GM18511 (cell line): ENCODE results near the gene PPM1E.
A peak's percentile ranks its signal among the peaks of the same experiment; 100 is the strongest.

Experiments
- ATAC-seq: cut with Tn5 transposase; IDR thresholded peaks from one replicate; pipeline ENCODE4 v1.9.1; 2021; ENCODE audit warnings: mild to moderate bottlenecking, moderate library complexity; ENCODE audit not compliant: unreplicated experiment

The PPM1E gene

GRCh38 chr17:58993311-58993710 is 237.7 kb downstream of the PPM1E start:
- no peak for ATAC-seq

GRCh38 chr17:58995247-58995940 is 239.7 kb downstream of the PPM1E start:
- ATAC-seq = no peak

GRCh38 chr17:58996968-58997367 is 241.3 kb downstream of the PPM1E start:
- ATAC-seq = no peak

- no peak for ATAC-seq
These were observed 242.3 kb downstream of the PPM1E start for GRCh38 chr17:58997756-58998553.

DNA sequence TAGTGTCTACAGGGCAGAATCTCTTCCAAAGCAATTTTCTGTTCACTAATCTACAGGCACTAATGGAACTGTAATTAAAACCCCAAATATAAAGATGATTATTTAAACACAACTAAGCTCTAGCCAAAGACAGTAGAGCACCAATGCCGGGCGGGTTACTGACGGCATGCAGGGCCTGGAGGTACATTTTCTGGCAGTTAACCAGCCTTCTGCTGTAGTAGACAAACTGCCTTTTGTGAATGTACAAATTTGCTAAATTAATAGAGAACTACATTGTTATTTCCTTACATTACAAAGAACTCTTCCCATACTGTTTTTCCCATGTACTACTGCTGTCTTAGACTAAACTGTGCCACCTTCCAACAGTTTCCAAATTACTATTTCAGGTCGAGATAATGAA is 243.2 kb downstream of the PPM1E start:
- ATAC-seq = no peak

GRCh38 chr17:58999500-58999899 is 243.8 kb downstream of the PPM1E start:
- ATAC-seq = no peak

- no peak for ATAC-seq
These were observed 244.4 kb downstream of the PPM1E start for GRCh38 chr17:59000022-59000421.

DNA sequence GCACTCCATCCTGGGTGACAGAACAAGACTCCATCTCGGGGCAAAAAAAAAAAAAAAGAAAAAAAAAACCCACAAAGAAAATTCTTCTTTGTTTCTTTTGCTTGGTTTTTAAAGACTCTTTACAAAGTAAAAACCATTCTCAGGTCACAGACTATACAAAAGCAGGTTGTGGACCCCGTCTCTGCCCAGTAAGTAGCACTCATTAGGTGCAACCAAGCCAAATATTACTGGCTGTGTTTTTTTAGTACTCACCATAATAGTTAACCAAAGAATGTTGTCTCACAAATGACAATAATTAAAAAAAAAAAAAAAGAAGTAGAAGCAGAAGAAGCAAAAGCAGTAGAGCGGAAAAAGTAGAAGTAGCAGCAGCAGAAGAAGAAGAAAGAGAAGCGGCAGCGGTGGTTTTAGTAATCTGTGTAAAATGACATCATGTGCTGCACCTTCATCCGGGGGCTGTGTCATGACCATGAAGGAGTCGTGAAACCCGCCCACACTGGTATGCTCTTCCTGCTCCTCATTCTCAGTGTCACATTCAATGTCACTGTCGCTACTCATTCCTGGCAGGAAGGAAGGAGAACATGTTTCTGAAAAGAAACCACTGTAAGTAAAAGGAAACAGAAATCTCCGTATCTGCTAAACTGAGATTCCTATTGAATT is 245.6 kb downstream of the PPM1E start:
- ATAC-seq = peak; percentile 92

DNA sequence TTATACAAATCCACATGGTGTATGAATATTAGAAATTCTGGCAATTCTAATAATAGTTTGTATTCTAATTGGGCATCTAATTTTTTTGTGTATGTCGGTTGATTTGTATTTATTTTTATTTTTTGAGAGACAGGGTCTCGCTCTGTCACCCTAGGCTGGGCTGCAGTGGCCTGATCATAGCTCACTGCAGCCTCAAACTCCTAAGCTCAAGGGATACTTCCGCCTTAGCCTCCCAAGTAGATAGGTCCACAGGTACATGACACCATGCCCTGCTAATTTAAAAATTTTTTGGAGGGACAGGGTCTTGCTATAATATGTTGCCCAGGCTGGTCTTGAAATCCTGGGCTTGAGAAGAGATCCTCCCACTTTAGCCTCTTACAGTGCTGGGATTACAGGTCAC is 246.5 kb downstream of the PPM1E start:
- ATAC-seq = no peak

- ATAC-seq = no peak
These were observed 247.2 kb downstream of the PPM1E start for GRCh38 chr17:59002848-59003247.

GRCh38 chr17:59003860-59004259 is 248.2 kb downstream of the PPM1E start:
- ATAC-seq = no peak

DNA sequence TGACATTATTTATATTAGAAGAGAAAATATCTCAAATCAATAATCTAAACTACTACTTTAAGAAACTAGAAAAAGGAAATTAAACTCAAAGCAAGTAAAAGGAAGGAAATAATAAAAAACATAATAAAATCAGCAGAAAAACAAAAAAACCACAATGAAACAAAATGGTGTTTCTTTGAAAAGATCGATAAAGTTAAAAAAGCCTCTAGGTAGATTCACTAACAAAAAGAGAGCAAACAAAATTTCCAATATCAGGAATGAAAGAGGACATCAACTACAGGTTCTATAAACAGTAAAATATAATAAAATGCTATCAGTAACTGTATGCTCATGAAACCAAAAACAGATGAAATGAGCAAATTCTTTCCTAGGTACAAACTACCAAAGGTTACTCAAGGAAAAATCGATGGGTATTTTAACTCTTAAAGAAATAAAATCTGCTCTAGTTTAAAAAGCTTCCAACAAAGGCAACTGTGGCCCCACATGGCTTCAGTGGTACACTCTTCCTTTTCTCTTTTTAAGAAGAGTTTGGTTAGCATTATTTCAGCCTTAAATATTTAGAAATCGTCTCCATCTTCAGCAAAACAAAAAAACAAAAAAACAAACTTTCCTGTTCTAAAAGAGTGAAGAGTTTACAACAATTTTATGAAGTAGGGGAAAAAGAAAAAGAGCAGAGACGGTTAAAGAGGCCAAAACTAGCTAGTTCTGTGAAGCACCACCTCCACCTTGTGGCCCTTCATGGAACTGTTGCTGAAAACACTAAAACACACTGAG is 248.9 kb downstream of the PPM1E start:
- no peak for ATAC-seq

DNA sequence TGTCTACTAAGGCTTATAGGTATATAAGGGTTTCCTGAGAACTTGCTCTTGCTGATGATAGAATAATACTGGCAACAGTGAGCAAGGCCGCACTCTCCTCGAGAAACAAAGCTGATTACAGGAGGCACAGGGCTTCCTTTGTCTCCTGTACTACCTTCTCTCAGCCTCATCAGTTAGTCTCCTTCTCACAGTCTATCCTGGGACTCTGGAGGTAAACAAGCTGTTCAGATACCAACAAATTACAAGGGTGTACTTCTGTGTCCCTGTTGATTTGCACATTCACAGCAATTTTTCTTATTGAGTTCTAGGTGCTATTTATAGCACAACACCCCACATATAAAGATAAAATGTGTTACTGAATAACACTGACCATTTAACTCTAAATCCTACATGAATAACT is 252.3 kb downstream of the PPM1E start:
- no peak for ATAC-seq

GRCh38 chr17:59008737-59009136 is 253.1 kb downstream of the PPM1E start:
- ATAC-seq = no peak

DNA sequence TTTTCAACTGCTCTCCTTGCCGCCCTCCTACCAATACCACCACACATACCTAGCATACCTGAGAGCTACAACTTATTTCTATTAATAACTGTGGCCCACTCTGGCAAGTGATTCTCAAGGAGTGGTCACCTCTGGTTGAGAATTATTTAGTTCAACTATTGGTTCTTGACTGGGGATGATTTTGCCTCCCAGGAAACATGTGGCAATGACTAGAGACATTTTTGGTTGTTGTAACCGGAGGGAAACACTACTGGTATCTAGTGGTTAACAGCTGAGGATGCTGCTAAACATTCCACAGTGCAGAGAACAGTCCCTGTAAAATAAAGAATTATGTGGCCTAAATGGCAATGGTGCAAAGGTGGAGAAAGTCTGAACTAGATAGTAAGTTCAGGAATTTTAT is 254.4 kb downstream of the PPM1E start:
- no peak for ATAC-seq

- ATAC-seq = no peak
These were observed 256.3 kb downstream of the PPM1E start for GRCh38 chr17:59011975-59012374.

- ATAC-seq = no peak
These were observed 262.4 kb downstream of the PPM1E start for GRCh38 chr17:59018019-59018418.

GRCh38 chr17:59024916-59025315 is 269.3 kb downstream of the PPM1E start:
- ATAC-seq = no peak

- no peak for ATAC-seq
These were observed 270.7 kb downstream of the PPM1E start for GRCh38 chr17:59026176-59026939.

GRCh38 chr17:59027750-59028149 is 272.1 kb downstream of the PPM1E start:
- ATAC-seq = no peak
